Loucy (cell line): ENCODE measurements around the gene THSD7A.

Source experiments
- H2AFZ ChIP-seq: fragments of 200-600 bp; sonication (generic); 2 replicates; pipeline ENCODE4 v1.6.0; 2016; ENCODE audit warnings: antibody characterized with exemption, mild to moderate bottlenecking, low read length, moderate library complexity
- H3F3A ChIP-seq: fragments of 200-600 bp; 2 replicates; pipeline ENCODE4 v1.6.0; 2016; ENCODE audit warnings: antibody characterized with exemption, low read depth, mild to moderate bottlenecking
- H3K27me3 ChIP-seq: fragments of 200-600 bp; sonication (generic); 2 replicates; pipeline ENCODE4 v1.6.1; 2014; ENCODE audit warnings: low read length, mild to moderate bottlenecking; ENCODE audit not compliant: insufficient read depth, poor library complexity, severe bottlenecking
- H3K36me3 ChIP-seq: fragments of 200-600 bp; sonication (generic); 2 replicates; pipeline ENCODE4 v1.6.1; 2016; ENCODE audit warnings: low read length; ENCODE audit not compliant: insufficient read depth
- H3K4me1 ChIP-seq: fragments of 200-600 bp; sonication (generic); 2 replicates; pipeline ENCODE4 v1.5.1; 2014; ENCODE audit warnings: low read length, mild to moderate bottlenecking; ENCODE audit not compliant: insufficient read depth, poor library complexity, severe bottlenecking
- H3K4me2 ChIP-seq: fragments of 200-600 bp; sonication (generic); 2 replicates; pipeline ENCODE4 v1.6.0; 2014; ENCODE audit warnings: antibody characterized with exemption, low read length, low read depth, mild to moderate bottlenecking; ENCODE audit not compliant: poor library complexity, severe bottlenecking
- H3K4me3 ChIP-seq: fragments of 200-600 bp; sonication (generic); 2 replicates; pipeline ENCODE4 v1.5.1; 2014; ENCODE audit warnings: low read length, mild to moderate bottlenecking, mixed read lengths; ENCODE audit not compliant: poor library complexity, severe bottlenecking
- H3K79me2 ChIP-seq: fragments of 200-600 bp; sonication (generic); 2 replicates; pipeline ENCODE4 v1.6.1; 2014; ENCODE audit warnings: low read length; ENCODE audit not compliant: insufficient read depth
- H3K9ac ChIP-seq: fragments of 200-600 bp; sonication (generic); 2 replicates; pipeline ENCODE4 v1.6.0; 2014; ENCODE audit warnings: mild to moderate bottlenecking, low read depth, low read length, moderate library complexity; ENCODE audit not compliant: poor library complexity, severe bottlenecking
- H3K9me2 ChIP-seq: fragments of 200-600 bp; sonication (generic); replicated peaks from 2 replicates; pipeline ENCODE4 v1.6.1; 2016; ENCODE audit warnings: low read depth, low read length, mixed read lengths
- H3K9me3 ChIP-seq: fragments of 200-600 bp; sonication (generic); 2 replicates; pipeline ENCODE4 v1.6.1; 2014; ENCODE audit warnings: mild to moderate bottlenecking, antibody characterized with exemption, low read length, low read depth; ENCODE audit not compliant: insufficient read depth
- H4K20me1 ChIP-seq: fragments of 200-600 bp; sonication (generic); 2 replicates; pipeline ENCODE4 v1.6.0; 2014; ENCODE audit warnings: antibody characterized with exemption, low read length, mild to moderate bottlenecking; ENCODE audit not compliant: insufficient read depth, poor library complexity, severe bottlenecking
- CTCF ChIP-seq: fragments of 200-600 bp; sonication (generic); conservative IDR thresholded peaks from 2 replicates; pipeline ENCODE4 v1.5.1; 2014; ENCODE audit warnings: mild to moderate bottlenecking, antibody characterized with exemption, low read length
- EZH2phosphoT487 ChIP-seq: fragments of 200-600 bp; IDR thresholded peaks from 2 replicates; pipeline ENCODE4 v1.6.1; 2018; ENCODE audit warnings: antibody characterized with exemption, mild to moderate bottlenecking, moderate library complexity, borderline replicate concordance

THSD7A gene

GRCh38 chr7:11456574-11456973 is 375.4 kb downstream of the THSD7A start:
- no peaks in the 10 kb centered on the region for H3K27me3 ChIP-seq
- H3K4me2 ChIP-seq: no peak overlapping the region
- H3K4me1 ChIP-seq: peaks cover 21% of the 10 kb centered on the region
- H3K9me2 ChIP-seq: no peaks in the 10 kb centered on the region
- no peaks in the 10 kb centered on the region for H3K36me3 ChIP-seq
- no peak overlapping the region for H2AFZ ChIP-seq
- no peaks in the 10 kb centered on the region for H3K9me3 ChIP-seq
- no peak overlapping the region for H3K4me3 ChIP-seq
- no peak for TF ChIP-seq CTCF
- no peak for TF ChIP-seq EZH2phosphoT487
- no peaks in the 10 kb centered on the region for H4K20me1 ChIP-seq
- H3K79me2 ChIP-seq: no peaks in the 10 kb centered on the region
- no peaks in the 10 kb centered on the region for H3F3A ChIP-seq
- H3K9ac ChIP-seq: no peak overlapping the region

- no peaks in the 10 kb centered on the region for H3K27me3 ChIP-seq
- no peaks in the 10 kb centered on the region for H3K9me2 ChIP-seq
- H3K4me1 ChIP-seq: peaks cover 1% of the 10 kb centered on the region
- H3K9me3 ChIP-seq: no peaks in the 10 kb centered on the region
- H3K36me3 ChIP-seq: no peaks in the 10 kb centered on the region
- no peak overlapping the region for H2AFZ ChIP-seq
- TF ChIP-seq CTCF: no peak
- TF ChIP-seq EZH2phosphoT487: no peak
- no peak overlapping the region for H3K4me2 ChIP-seq
- no peaks in the 10 kb centered on the region for H3F3A ChIP-seq
- H3K79me2 ChIP-seq: no peaks in the 10 kb centered on the region
- no peaks in the 10 kb centered on the region for H4K20me1 ChIP-seq
- no peak overlapping the region for H3K4me3 ChIP-seq
- H3K9ac ChIP-seq: no peak overlapping the region
Measured at GRCh38 chr7:11452476-11452875, 379.5 kb downstream of the THSD7A start.

GRCh38 chr7:11450281-11450680 is 381.7 kb downstream of the THSD7A start:
- Histone ChIP-seq H3K27me3 (no peaks in the 10 kb centered on the region), H3K9ac (no peak overlapping the region), H3K9me3 (no peaks in the 10 kb centered on the region), H3F3A (no peaks in the 10 kb centered on the region), H3K4me2 (no peak overlapping the region), H3K79me2 (no peaks in the 10 kb centered on the region), H3K36me3 (no peaks in the 10 kb centered on the region), H2AFZ (0 out of 2 replicates have a peak overlapping the region, but pooled peaks have one; percentile 32), H3K9me2 (no peaks in the 10 kb centered on the region), H3K4me3 (no peak overlapping the region), H4K20me1 (no peaks in the 10 kb centered on the region), H3K4me1 (peaks cover 7% of the 10 kb centered on the region)
- TF ChIP-seq EZH2phosphoT487 (no peak), CTCF (no peak)
